Panc1 (cell line): ENCODE results near the gene OR10J4. TPM values are rescaled to one million over a fixed set of nuclear protein-coding genes. Genes with fewer than 3 reads are reported as not detected.

Experiments
- ATAC-seq: fragments of 200-7000 bp; cut with Tn5 transposase; 2 replicates; pipeline ENCODE4 v1.9.1; 2020; ENCODE audit warnings: mild to moderate bottlenecking, moderate library complexity
- BruUV-seq: library from RNA; stranded (reverse); fragments of 400-500 nt; replicated peaks from 2 replicates; lab custom pipeline; 2021; lab: Mats Ljungman, UMichigan
- CTCF ChIA-PET: fragments of 300-600 bp; sonication (Branson Sonifier 250); formaldehyde crosslinking; loops from one replicate; lab custom pipeline; 2022; ENCODE audit warnings: antibody characterized with exemption; lab: Charles Lee
- POLR2A ChIA-PET: fragments of 300-600 bp; sonication (Branson Sonifier 250); formaldehyde crosslinking; loops from one replicate; lab custom pipeline; 2022; ENCODE audit warnings: antibody characterized with exemption; lab: Charles Lee
- DNase-seq: peaks from one replicate; pipeline ENCODE4 v3.0.0-alpha.2; 2010; ENCODE audit warnings: low read depth, low spot score
- H3K27ac ChIP-seq: 2 replicates; pipeline ENCODE4 v1.5.1; 2011; ENCODE audit warnings: mild to moderate bottlenecking, low read length, inconsistent platforms
- H3K27me3 ChIP-seq: fragments of 200-500 bp; sonication (Bioruptor generic); 2 replicates; pipeline ENCODE4 v1.6.0; 2014; ENCODE audit warnings: low read length, inconsistent platforms; ENCODE audit not compliant: control insufficient read depth, insufficient read depth
- H3K36me3 ChIP-seq: fragments of 200-500 bp; sonication (Bioruptor generic); 2 replicates; pipeline ENCODE4 v1.5.1; 2014; ENCODE audit warnings: inconsistent platforms, mild to moderate bottlenecking, low read length, moderate library complexity; ENCODE audit not compliant: control insufficient read depth, insufficient read depth
- H3K4me1 ChIP-seq: 2 replicates; pipeline ENCODE4 v1.5.1; 2011; ENCODE audit warnings: inconsistent platforms, mild to moderate bottlenecking, low read length, moderate library complexity; ENCODE audit not compliant: control insufficient read depth, insufficient read depth
- H3K4me3 ChIP-seq, 2 experiments: 2 replicates each; pipeline ENCODE4 v1.5.1; 2011 to 2012; ENCODE audit warnings: low read depth in 2 of 2, low read length in 2 of 2, mild to moderate bottlenecking in 2 of 2, inconsistent platforms in 1 of 2, moderate library complexity in 1 of 2
- H3K9me3 ChIP-seq: fragments of 200-500 bp; sonication (Bioruptor generic); 2 replicates; pipeline ENCODE4 v1.5.1; 2014; ENCODE audit warnings: low read depth, mild to moderate bottlenecking, inconsistent platforms, low read length, moderate library complexity; ENCODE audit not compliant: control insufficient read depth, insufficient read depth
- CTCF ChIP-seq: fragments of 450-650 bp; IDR thresholded peaks from 2 replicates; pipeline ENCODE4 v1.5.1; 2017; ENCODE audit warnings: mild to moderate bottlenecking
- POLR2AphosphoS5 ChIP-seq: IDR thresholded peaks from 2 replicates; pipeline ENCODE4 v1.6.1; 2012; ENCODE audit warnings: mild to moderate bottlenecking, low read depth, low read length, moderate library complexity
- REST ChIP-seq, 2 experiments: IDR thresholded peaks; 2 replicates each; pipeline ENCODE4 v1.6.1; 2011 to 2012; ENCODE audit warnings: low read depth in 2 of 2, control low read depth in 1 of 2, low read length in 1 of 2, mild to moderate bottlenecking in 1 of 2, moderate library complexity in 1 of 2; ENCODE audit not compliant: insufficient read depth in 1 of 2
- SIN3A ChIP-seq: IDR thresholded peaks from 2 replicates; pipeline ENCODE4 v1.6.1; 2012; ENCODE audit warnings: low read depth, mild to moderate bottlenecking, low read length, moderate library complexity, borderline replicate concordance; ENCODE audit not compliant: insufficient read depth
- TCF7L2 ChIP-seq: IDR thresholded peaks from 2 replicates; pipeline ENCODE4 v1.6.1; 2011; ENCODE audit warnings: mild to moderate bottlenecking, low read depth, low read length, inconsistent platforms
- in situ Hi-C: cut with HindIII; loops from 2 replicates; pipeline ENCODE4 v1.10.0; 2016; ENCODE audit warnings: low sequenced_read_pairs, low pct_unique_long_range_greater_than_20kb
- intact Hi-C: fragments of 100-400 bp; cut with micrococcal nuclease; formaldehyde crosslinking; loops from one replicate; pipeline ENCODE4 v1.10.0; 2022; ENCODE audit not compliant: unreplicated experiment
- total RNA-seq: library from RNA; stranded (reverse); gene quantifications from one replicate; pipeline ENCODE4 v1.2.1, GENCODE V29; 2021; ENCODE audit not compliant: unreplicated experiment

Gene OR10J4
- total RNA-seq, 1 experiment from 2014 or later = not detected

- no peaks in the 10 kb centered on the region for H3K27me3 ChIP-seq
- H3K9me3 ChIP-seq = no peaks in the 10 kb centered on the region
- ChIA-PET CTCF (no interaction called here), POLR2A (no interaction called here)
- no peak for DNase-seq
- no TSS peak for BruUV-seq
- no peaks in the 10 kb centered on the region for H3K4me1 ChIP-seq
- TF ChIP-seq SIN3A = no peak
- TF ChIP-seq POLR2AphosphoS5 = no peak
- no peak for TF ChIP-seq REST (IDR thresholded peaks at IDR 0.05; ENCODE audit: insufficient read depth in 1 of 2, low read depth in 2 of 2, low read length in 1 of 2)
- in situ Hi-C loops (no loop called here), intact Hi-C loops (no loop called here)
- no peaks in the 10 kb centered on the region for H3K36me3 ChIP-seq
- ATAC-seq = no peak
- no peak overlapping the region for H3K27ac ChIP-seq
- no peak overlapping the region for H3K4me3 ChIP-seq
These were observed 3.5 kb upstream of the OR10J4 start for GRCh38 chr1:159428536-159428935.

GRCh38 chr1:159429074-159429861, 2.7 kb upstream of the OR10J4 start:
- no peak overlapping the region for H3K27ac ChIP-seq
- ATAC-seq = no peak
- intact Hi-C loops (no loop called here), in situ Hi-C loops (no loop called here)
- no peaks in the 10 kb centered on the region for H3K4me1 ChIP-seq
- TF ChIP-seq CTCF (no peak), POLR2AphosphoS5 (no peak), TCF7L2 (no peak), REST (IDR thresholded peaks at IDR 0.05; ENCODE audit: insufficient read depth in 1 of 2, low read depth in 2 of 2, low read length in 1 of 2) (no peak), SIN3A (no peak)
- no peaks in the 10 kb centered on the region for H3K36me3 ChIP-seq
- CTCF ChIA-PET = no interaction called here
- BruUV-seq = no TSS peak
- H3K27me3 ChIP-seq = no peaks in the 10 kb centered on the region
- POLR2A ChIA-PET = no interaction called here
- H3K4me3 ChIP-seq = no peak overlapping the region
- no peak for DNase-seq
- no peaks in the 10 kb centered on the region for H3K9me3 ChIP-seq
